ENCODE data around the gene ZNF302. TPM values are rescaled to one million over a fixed set of nuclear protein-coding genes. Genes with fewer than 3 reads are reported as not detected.
"Not testable (repeated sequence)": the region's sequence is repeated elsewhere in the genome, so short reads cannot be mapped to it uniquely, and the experiment has no call there.

ZNF302 gene
- polyA plus RNA-seq, 1 donor, result 58.8 TPM

- H3K4me3 ChIP-seq (ENCODE audit: low read length); H3K27ac ChIP-seq (ENCODE audit: low read length): not testable (repeated sequence)
- no CpG with 5 or more reads among the region's 5 CpGs for WGBS (ENCODE audit: insufficient coverage, low lambda C conversion rate)
These were observed 8.8 kb upstream of the ZNF302 start for GRCh38 chr19:34668690-34669089.

GRCh38 chr19:34669305-34669704 lies 8.2 kb upstream of the ZNF302 start:
- Histone ChIP-seq H3K4me1 (ENCODE audit: control insufficient read depth, insufficient read depth, low read length) (peaks cover 19% of the 10 kb centered on the region), H3K36me3 (ENCODE audit: control insufficient read depth, insufficient read depth, low read length) (no peaks in the 10 kb centered on the region), H3K27ac (ENCODE audit: low read length) (no peak overlapping the region), H3K27me3 (ENCODE audit: control insufficient read depth, insufficient read depth, low read length) (no peaks in the 10 kb centered on the region), H3K9me3 (ENCODE audit: control insufficient read depth, low read depth, low read length) (peaks cover 6% of the 10 kb centered on the region), H3K4me3 (ENCODE audit: low read length) (no peak overlapping the region)
- DNase-seq, result no peak
- no CpG with 5 or more reads among the region's 7 CpGs for WGBS (ENCODE audit: insufficient coverage, low lambda C conversion rate)

More at GRCh38 chr19:34668690-34669089, 8.8 kb upstream of the ZNF302 start:
- not testable (repeated sequence) for H3K36me3 ChIP-seq (ENCODE audit: control insufficient read depth, insufficient read depth, low read length); H3K27me3 ChIP-seq (ENCODE audit: control insufficient read depth, insufficient read depth, low read length); DNase-seq; H3K9me3 ChIP-seq (ENCODE audit: control insufficient read depth, low read depth, low read length)
- H3K4me1 ChIP-seq (ENCODE audit: control insufficient read depth, insufficient read depth, low read length), result peaks cover 14% of the 10 kb centered on the region

DNA sequence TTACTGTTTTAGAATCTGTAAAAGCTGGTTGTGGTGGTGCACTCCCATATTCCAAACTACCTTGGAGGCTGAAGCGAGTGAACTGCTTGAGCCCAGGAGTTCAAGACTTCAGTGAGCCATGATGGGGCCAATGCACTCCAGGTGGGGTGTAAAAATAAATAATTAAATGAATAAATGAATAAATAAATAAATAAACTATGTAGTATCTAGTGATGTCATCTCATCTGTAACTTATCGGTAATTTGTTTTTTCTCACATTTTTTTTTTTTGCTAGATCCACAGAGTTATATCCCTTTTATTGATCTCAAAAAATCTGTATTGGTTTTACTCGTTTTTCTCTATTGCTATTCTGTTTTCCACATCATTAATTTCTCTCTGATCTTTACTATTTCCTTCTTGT lies 5.5 kb upstream of the ZNF302 start:
- peak overlapping the region; percentile 78 for H3K27ac ChIP-seq (ENCODE audit: low read length)
- no peak for DNase-seq
- 92% methylated on average over 2 of the region's 3 CpGs for WGBS (ENCODE audit: insufficient coverage, low lambda C conversion rate)

GRCh38 chr19:34673590-34673989 lies 3.9 kb upstream of the ZNF302 start:
- Histone ChIP-seq H3K9me3 (ENCODE audit: control insufficient read depth, low read depth, low read length) (peaks cover 4% of the 10 kb centered on the region), H3K4me1 (ENCODE audit: control insufficient read depth, insufficient read depth, low read length) (peaks cover 24% of the 10 kb centered on the region), H3K4me3 (ENCODE audit: low read length) (no peak overlapping the region), H3K27ac (ENCODE audit: low read length) (peak overlapping the region; percentile 86), H3K36me3 (ENCODE audit: control insufficient read depth, insufficient read depth, low read length) (no peaks in the 10 kb centered on the region), H3K27me3 (ENCODE audit: control insufficient read depth, insufficient read depth, low read length) (no peaks in the 10 kb centered on the region)
- peak; percentile 86 to 92 for DNase-seq
- WGBS (ENCODE audit: insufficient coverage, low lambda C conversion rate), result no CpG with 5 or more reads among the region's 3 CpGs

More for the DNA sequence above, 5.5 kb upstream of the ZNF302 start:
- peaks cover 10% of the 10 kb centered on the region for H3K9me3 ChIP-seq (ENCODE audit: control insufficient read depth, low read depth, low read length)
- H3K36me3 ChIP-seq (ENCODE audit: control insufficient read depth, insufficient read depth, low read length), result no peaks in the 10 kb centered on the region
- no peak overlapping the region for H3K4me3 ChIP-seq (ENCODE audit: low read length)
- no peaks in the 10 kb centered on the region for H3K27me3 ChIP-seq (ENCODE audit: control insufficient read depth, insufficient read depth, low read length)
- peaks cover 29% of the 10 kb centered on the region for H3K4me1 ChIP-seq (ENCODE audit: control insufficient read depth, insufficient read depth, low read length)

- Histone ChIP-seq H3K27me3 (ENCODE audit: control insufficient read depth, insufficient read depth, low read length) (no peaks in the 10 kb centered on the region), H3K9me3 (ENCODE audit: control insufficient read depth, low read depth, low read length) (peaks cover 12% of the 10 kb centered on the region), H3K4me3 (ENCODE audit: low read length) (no peak overlapping the region), H3K27ac (ENCODE audit: low read length) (no peak overlapping the region), H3K4me1 (ENCODE audit: control insufficient read depth, insufficient read depth, low read length) (peaks cover 26% of the 10 kb centered on the region), H3K36me3 (ENCODE audit: control insufficient read depth, insufficient read depth, low read length) (peaks cover 16% of the 10 kb centered on the region)
- DNase-seq, result no peak
- no CpG with 5 or more reads among the region's 3 CpGs for WGBS (ENCODE audit: insufficient coverage, low lambda C conversion rate)
These were observed 2.2 kb upstream of the ZNF302 start for GRCh38 chr19:34675250-34675649.

GRCh38 chr19:34675919-34676318 lies 1.6 kb upstream of the ZNF302 start:
- peaks cover 19% of the 10 kb centered on the region for H3K36me3 ChIP-seq (ENCODE audit: control insufficient read depth, insufficient read depth, low read length)
- no peak overlapping the region for H3K4me3 ChIP-seq (ENCODE audit: low read length)
- peaks cover 26% of the 10 kb centered on the region for H3K4me1 ChIP-seq (ENCODE audit: control insufficient read depth, insufficient read depth, low read length)
- no peak overlapping the region for H3K27ac ChIP-seq (ENCODE audit: low read length)
- peaks cover 12% of the 10 kb centered on the region for H3K9me3 ChIP-seq (ENCODE audit: control insufficient read depth, low read depth, low read length)
- DNase-seq, result no peak
- 100% methylated on average over 1 of the region's 9 CpGs for WGBS (ENCODE audit: insufficient coverage, low lambda C conversion rate)
- H3K27me3 ChIP-seq (ENCODE audit: control insufficient read depth, insufficient read depth, low read length), result no peaks in the 10 kb centered on the region

DNA sequence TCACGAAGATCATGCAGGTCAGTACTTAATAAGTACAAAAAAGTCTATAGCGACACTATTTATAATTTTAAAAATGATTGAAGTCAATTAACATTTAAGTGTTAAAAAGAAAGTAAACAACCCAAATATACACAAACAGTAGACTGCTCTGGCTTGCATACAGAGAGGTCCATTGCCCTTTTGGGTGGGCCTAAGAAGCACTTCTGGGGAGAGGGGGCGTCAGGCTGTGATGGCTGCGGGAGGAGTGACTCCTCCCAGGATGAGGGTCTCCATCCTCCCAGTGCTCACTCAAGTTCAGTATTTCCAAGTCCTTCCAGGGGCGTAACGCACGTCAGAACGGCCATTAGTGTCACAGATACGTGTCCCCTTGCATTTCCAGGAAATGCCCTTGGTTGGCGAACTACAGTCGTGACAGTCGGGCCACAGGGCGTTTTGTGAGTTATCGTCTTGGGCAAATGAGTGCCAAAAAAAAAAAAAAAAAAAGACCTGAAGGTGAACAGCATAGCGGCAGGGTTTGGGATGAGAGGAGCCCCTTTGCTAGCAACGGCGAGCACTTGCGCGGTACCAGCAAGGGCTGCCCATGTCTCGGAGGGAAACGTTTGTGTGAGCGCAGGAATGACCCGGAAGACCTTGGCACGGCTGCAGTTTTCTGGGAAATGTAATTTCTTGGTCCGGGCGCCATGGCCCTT lies 637 bp upstream of the ZNF302 start, which contains the start of gene SCGB2B2:
Gene SCGB2B2, minus strand, starts transcription at position 463 of the 689 bp plus-strand sequence. CDS start 82,596 bp downstream, outside the sequence.
- 33% methylated on average over 1 of the region's 26 CpGs for WGBS (ENCODE audit: insufficient coverage, low lambda C conversion rate)
- no peak for DNase-seq

DNA sequence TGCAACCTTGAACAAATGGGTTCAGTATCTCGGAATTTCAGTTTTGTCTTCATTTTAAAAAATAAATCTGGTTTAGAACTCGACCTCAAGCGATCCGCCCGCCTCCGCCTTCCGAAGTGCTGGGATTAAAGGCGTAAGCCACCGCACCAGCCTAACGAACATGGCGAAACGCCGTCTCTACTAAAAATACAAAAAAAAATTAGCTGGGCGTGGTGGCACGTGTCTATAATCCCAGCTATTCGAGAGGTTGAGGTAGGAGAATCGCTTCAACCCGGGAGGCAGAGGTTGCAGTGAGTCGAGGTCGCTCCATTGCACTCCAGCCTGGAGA lies 571 bp downstream of the ZNF302 start:
- H3K36me3 ChIP-seq (ENCODE audit: control insufficient read depth, insufficient read depth, low read length), result peaks cover 31% of the 10 kb centered on the region
- H3K27me3 ChIP-seq (ENCODE audit: control insufficient read depth, insufficient read depth, low read length), result no peaks in the 10 kb centered on the region
- H3K9me3 ChIP-seq (ENCODE audit: control insufficient read depth, low read depth, low read length), result peaks cover 24% of the 10 kb centered on the region
- peaks cover 25% of the 10 kb centered on the region for H3K4me1 ChIP-seq (ENCODE audit: control insufficient read depth, insufficient read depth, low read length)
- peak in 1 of 2 donors; percentile 16 for DNase-seq
- peak overlapping the region; percentile 81 for H3K4me3 ChIP-seq (ENCODE audit: low read length)
- peak overlapping the region; percentile 97 for H3K27ac ChIP-seq (ENCODE audit: low read length)
- WGBS (ENCODE audit: insufficient coverage, low lambda C conversion rate), result no CpG with 5 or more reads among the region's 20 CpGs

More for the DNA sequence above, 637 bp upstream of the ZNF302 start, which contains the start of gene SCGB2B2:
- no peaks in the 10 kb centered on the region for H3K27me3 ChIP-seq (ENCODE audit: control insufficient read depth, insufficient read depth, low read length)
- peaks cover 26% of the 10 kb centered on the region for H3K36me3 ChIP-seq (ENCODE audit: control insufficient read depth, insufficient read depth, low read length)
- peaks cover 26% of the 10 kb centered on the region for H3K4me1 ChIP-seq (ENCODE audit: control insufficient read depth, insufficient read depth, low read length)
- peak within 1 kb of the TSS; percentile 81 for H3K4me3 ChIP-seq (ENCODE audit: low read length)
- H3K27ac ChIP-seq (ENCODE audit: low read length), result peak within 1 kb of the TSS; percentile 97
- H3K9me3 ChIP-seq (ENCODE audit: control insufficient read depth, low read depth, low read length), result peaks cover 18% of the 10 kb centered on the region

- Histone ChIP-seq H3K9me3 (ENCODE audit: control insufficient read depth, low read depth, low read length) (peaks cover 26% of the 10 kb centered on the region), H3K27ac (ENCODE audit: low read length) (no peak overlapping the region), H3K36me3 (ENCODE audit: control insufficient read depth, insufficient read depth, low read length) (peaks cover 33% of the 10 kb centered on the region), H3K4me1 (ENCODE audit: control insufficient read depth, insufficient read depth, low read length) (peaks cover 21% of the 10 kb centered on the region), H3K4me3 (ENCODE audit: low read length) (peak overlapping the region; percentile 81), H3K27me3 (ENCODE audit: control insufficient read depth, insufficient read depth, low read length) (no peaks in the 10 kb centered on the region)
- peak in 1 of 2 donors; percentile 17 for DNase-seq
- no CpG with 5 or more reads among the region's 10 CpGs for WGBS (ENCODE audit: insufficient coverage, low lambda C conversion rate)
These were observed 943 bp downstream of the ZNF302 start for GRCh38 chr19:34678421-34678820.

DNA sequence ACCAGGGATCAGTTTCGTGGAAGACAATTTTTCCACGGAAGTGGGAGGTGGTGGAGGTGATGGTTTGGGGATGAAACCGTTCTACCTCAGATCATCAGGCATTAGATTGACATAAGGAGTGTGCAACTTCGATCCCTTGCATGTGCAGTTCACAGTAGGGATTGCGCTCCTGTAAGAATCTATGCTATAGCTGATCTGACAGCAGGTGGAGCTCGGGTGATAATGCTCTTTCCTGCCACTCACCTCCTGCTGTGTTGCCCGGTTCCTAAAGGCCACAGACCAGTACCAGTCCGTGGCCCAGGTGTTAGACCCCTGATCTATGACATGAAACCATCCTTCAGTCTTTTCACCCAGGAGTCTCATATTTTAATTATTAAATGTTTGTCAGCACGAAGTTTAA lies 4.0 kb downstream of the ZNF302 start:
- Histone ChIP-seq H3K4me3 (ENCODE audit: low read length) (no peak overlapping the region), H3K4me1 (ENCODE audit: control insufficient read depth, insufficient read depth, low read length) (peaks cover 8% of the 10 kb centered on the region), H3K9me3 (ENCODE audit: control insufficient read depth, low read depth, low read length) (peaks cover 35% of the 10 kb centered on the region), H3K27ac (ENCODE audit: low read length) (no peak overlapping the region), H3K36me3 (ENCODE audit: control insufficient read depth, insufficient read depth, low read length) (peaks cover 42% of the 10 kb centered on the region), H3K27me3 (ENCODE audit: control insufficient read depth, insufficient read depth, low read length) (no peaks in the 10 kb centered on the region)
- DNase-seq, result no peak
- 93% methylated on average over 3 of the region's 9 CpGs for WGBS (ENCODE audit: insufficient coverage, low lambda C conversion rate)

- not testable (repeated sequence) for H3K4me1 ChIP-seq (ENCODE audit: control insufficient read depth, insufficient read depth, low read length); DNase-seq; H3K27me3 ChIP-seq (ENCODE audit: control insufficient read depth, insufficient read depth, low read length); H3K4me3 ChIP-seq (ENCODE audit: low read length); H3K27ac ChIP-seq (ENCODE audit: low read length)
- peaks cover 27% of the 10 kb centered on the region for H3K9me3 ChIP-seq (ENCODE audit: control insufficient read depth, low read depth, low read length)
- H3K36me3 ChIP-seq (ENCODE audit: control insufficient read depth, insufficient read depth, low read length), result peaks cover 25% of the 10 kb centered on the region
- WGBS (ENCODE audit: insufficient coverage, low lambda C conversion rate), result no CpG with 5 or more reads among the region's 5 CpGs
These were observed 7.8 kb downstream of the ZNF302 start for GRCh38 chr19:34685266-34685665.
